Activated CD4-positive, alpha-beta T cell treated with anti-CD3 and anti-CD28 coated beads, Interleukin-2, amount 50 U/mL, for 24 hours (primary cell): ENCODE measurements around the gene SOS2.

ENCODE experiments used
- DNase-seq, 2 donors: peaks; one replicate each; pipeline ENCODE4 v3.0.0-alpha.2; 2020; ENCODE audit warnings: low read depth in 1 of 2, low spot score in 1 of 2

Gene SOS2

GRCh38 chr14:50116966-50117365 lies 114.4 kb downstream of the SOS2 start:
- DNase-seq: no peak

GRCh38 chr14:50116181-50116956 lies 115.0 kb downstream of the SOS2 start, which contains the start of gene VCPKMT:
VCPKMT (minus strand) TSS chr14:50116572; CDS start chr14:50116552, 20 bp downstream.
- DNase-seq: peak; percentile 92

DNA sequence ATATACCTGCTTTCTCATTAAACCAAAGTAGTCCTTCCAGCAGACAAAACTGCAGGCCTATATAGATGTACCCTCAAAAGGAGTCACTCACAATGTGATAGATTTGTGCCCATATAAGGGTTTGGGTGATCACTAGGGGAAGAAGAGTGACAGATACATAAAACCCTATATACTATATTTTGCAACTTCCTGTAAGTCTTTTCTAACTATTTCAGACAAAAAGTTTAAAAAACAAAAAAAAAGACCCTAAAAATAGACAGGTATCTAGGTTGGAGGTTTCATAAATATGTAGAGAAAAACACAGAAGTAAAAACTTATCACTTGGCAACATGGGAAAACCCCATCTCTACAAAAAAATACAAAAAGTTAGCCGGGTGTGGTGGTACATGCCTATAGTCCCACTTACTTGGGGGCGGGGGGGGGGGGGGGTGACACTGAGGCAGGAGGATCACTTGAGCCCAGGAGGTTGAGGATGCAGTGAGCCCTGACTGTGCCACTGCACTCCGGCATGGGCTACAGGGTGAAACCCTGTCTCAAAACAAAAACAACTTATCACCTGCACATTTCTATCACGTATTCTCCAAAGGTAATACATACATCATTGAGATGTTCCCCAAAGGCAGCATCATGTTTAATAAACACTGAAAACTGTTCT lies 117.9 kb downstream of the SOS2 start:
- DNase-seq: no peak

GRCh38 chr14:50110323-50111037 lies 120.9 kb downstream of the SOS2 start:
- no peak for DNase-seq

DNA sequence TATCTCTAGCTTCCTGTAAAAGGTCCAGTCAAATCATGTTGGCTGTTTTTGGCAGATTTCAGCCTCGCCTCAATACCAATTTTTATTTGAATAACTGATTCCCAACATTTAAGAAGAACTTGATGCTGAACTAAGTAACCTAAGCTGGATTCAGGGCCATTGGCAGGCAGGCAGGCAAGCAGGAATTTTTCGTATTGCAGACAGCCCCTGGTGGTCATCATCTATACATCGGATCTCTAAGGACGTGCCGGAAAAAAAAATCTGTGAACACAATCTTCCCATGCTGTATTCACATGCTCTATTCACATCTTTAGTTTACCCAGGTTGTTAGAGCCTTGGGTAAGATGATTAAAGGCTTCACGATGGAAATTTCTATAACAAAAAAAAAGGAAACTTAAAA lies 122.0 kb downstream of the SOS2 start:
- no peak for DNase-seq

DNA sequence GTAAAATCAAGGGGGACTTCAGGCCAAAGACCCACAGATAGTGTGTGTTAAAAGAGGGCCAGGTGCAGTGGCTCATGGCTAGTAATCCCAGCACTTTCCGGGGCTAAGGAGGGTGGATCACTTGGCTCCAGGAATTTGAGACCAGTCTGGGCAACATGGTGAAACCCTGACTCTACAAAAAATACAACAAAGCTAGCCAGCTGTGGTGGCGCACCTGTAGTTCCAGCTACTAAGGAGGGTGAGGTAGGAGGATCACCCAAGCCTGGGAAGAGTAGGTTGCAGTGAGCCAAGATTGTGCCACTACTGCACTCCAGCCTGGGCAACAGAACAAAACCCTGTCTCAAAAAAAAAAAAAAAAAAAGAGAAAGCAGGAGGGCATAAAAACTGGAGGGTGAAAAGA lies 123.5 kb downstream of the SOS2 start:
- DNase-seq: no peak

GRCh38 chr14:50106178-50106577 lies 125.2 kb downstream of the SOS2 start:
- DNase-seq: no peak

GRCh38 chr14:50103558-50103957 lies 127.8 kb downstream of the SOS2 start:
- no peak for DNase-seq

DNA sequence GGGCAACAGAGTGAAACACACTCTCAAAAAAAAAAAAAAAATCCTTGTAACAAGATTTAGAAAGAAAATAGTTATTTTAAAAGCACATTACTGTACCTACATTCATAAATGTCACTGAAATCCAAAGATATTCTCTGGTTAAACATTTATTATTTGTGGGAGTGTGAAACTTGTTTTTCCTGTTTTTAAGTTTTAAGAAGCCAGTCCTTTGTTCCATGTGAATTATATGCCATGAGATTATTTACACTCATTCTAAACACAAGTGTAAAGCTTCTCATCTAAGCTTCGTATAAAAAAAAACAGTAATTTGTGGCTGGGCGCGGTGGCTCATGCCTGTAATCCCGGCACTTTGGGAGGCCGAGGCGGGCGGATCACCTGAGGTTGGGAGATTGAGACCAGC lies 130.0 kb downstream of the SOS2 start:
- DNase-seq: no peak

- no peak for DNase-seq
These were observed 130.6 kb downstream of the SOS2 start for GRCh38 chr14:50100805-50101204.

- DNase-seq: no peak
These were observed 132.0 kb downstream of the SOS2 start for GRCh38 chr14:50099335-50099734.

GRCh38 chr14:50095895-50096294 lies 135.5 kb downstream of the SOS2 start:
- no peak for DNase-seq

DNA sequence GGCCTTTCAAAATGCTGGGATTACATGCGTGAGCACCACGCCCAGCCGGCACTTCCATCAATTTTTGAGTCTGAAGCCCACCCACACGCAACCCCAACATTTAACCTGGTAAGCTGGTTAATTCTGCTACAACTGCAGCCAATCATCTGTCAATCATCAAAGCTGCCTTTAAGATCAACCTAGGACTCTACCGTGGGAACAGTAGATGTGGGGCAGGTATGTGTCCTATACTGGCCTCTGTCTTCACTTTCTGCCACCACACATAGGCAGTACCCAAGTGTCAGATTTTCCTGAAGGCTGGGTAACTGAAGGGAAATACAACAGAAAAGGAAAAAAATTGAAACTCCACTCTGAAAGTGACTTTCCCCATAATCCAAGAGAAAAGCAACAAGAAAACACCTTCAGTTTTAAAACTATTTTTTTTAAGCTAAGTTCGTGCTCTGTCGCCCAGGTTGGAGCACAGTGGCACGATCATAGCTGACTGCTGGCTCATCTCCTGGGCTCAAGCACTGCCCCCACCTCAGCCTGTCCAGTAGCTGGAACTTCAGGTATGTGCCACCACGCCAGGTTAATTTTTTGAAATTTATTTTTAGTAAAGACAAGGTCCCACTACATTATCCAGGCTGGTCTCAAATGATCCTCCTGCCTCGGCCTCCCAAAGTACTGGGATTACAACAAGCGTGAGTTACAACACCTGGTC lies 137.2 kb downstream of the SOS2 start:
- no peak for DNase-seq

DNA sequence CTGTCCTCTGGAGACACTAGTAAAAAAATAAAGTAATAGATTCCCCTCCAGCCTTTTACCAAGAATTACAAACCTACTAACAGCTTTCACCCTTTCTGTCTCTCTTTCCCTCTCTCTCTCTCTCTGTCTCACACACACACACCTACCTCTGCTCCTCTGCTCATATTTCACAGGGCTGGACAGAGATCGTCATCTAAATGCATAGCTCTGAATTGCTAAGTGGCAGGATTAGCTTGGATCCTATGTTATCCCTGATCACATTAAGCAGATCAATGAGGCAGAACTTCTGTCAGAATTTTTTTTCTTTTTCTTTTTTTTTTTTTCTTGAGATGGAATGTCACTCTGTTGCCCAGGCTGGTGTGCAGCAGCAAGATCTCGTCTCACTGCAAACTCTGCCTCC lies 137.9 kb downstream of the SOS2 start:
- DNase-seq: no peak

GRCh38 chr14:50092006-50092555 lies 139.3 kb downstream of the SOS2 start:
- no peak for DNase-seq

DNA sequence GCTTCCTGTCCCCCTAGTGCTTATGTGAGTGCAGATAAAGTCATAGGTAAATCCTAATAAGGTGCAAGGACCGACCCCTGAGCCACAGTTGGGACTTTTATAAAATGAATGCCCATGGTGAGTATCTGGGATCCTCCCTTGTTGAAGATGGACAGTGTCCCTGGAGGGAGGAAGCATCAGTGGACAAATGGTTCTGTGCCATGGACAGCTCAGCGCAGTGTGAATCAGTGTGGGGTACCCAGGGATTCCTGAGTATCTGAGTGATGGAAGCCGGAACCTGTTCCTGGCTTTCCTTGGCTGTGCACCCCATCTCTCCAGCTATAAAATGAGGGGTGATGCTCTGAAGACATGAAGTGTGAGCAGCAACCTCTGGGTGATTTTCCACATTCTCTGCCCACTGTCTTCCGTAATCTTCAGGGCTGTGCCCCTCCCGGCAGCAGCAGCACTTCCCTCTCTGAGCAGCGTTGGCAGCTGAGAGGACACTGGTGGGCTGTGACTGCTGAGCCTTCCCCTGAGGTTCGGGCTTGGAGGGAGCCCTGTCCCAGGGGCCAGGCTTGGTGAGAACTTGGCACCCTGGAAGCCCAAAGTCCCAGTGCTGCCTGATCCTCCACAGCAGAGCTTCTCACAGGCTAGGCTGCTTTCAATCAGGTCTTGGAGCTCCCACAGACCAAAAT lies 140.0 kb downstream of the SOS2 start:
- DNase-seq: no peak

- DNase-seq: no peak
These were observed 142.2 kb downstream of the SOS2 start for GRCh38 chr14:50089208-50089607.

DNA sequence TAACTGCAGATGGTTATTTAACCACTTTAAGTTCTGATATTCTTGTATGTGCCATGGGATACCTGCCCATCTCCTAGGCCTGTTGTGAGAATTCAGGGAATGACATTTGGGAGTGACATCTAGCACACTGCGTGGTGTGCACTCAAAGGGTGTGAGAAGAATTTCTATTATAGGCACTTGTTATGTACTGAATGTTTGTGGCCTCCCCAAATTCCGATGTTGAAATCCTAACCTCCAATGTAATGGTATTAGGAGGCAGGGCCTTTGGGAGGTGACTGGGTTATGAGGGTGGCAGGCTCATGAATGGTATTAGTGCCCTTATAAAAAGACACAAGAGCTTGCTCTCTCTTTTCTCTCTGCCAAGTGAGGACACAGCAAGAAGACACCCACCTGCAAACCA lies 142.6 kb downstream of the SOS2 start:
- no peak for DNase-seq

- no peak for DNase-seq
These were observed 143.3 kb downstream of the SOS2 start for GRCh38 chr14:50088117-50088515.

- DNase-seq: no peak
These were observed 143.8 kb downstream of the SOS2 start for GRCh38 chr14:50087341-50088116.
